Smooth muscle cell (in vitro differentiated cells): Measurements from ENCODE around the gene HOXB3. TPM values are rescaled to one million over a fixed set of nuclear protein-coding genes. Genes with fewer than 3 reads are reported as not detected.

Source experiments
- DNase-seq: peaks from one replicate; lab custom pipeline; 2025; ENCODE audit not compliant: unreplicated experiment; lab: John Stamatoyannopoulos, UW
- H2AFZ ChIP-seq: fragments of 200-600 bp; sonication (generic); 2 replicates; pipeline ENCODE4 v1.6.0; 2016; ENCODE audit warnings: antibody characterized with exemption, low read depth, mild to moderate bottlenecking
- H3F3A ChIP-seq: fragments of 200-600 bp; sonication (generic); 2 replicates; pipeline ENCODE4 v1.6.0; 2017; ENCODE audit warnings: antibody characterized with exemption, low read depth
- H3K27ac ChIP-seq: fragments of 200-600 bp; sonication (generic); 2 replicates; pipeline ENCODE4 v1.5.1; 2016; ENCODE audit warnings: low read depth, mild to moderate bottlenecking
- H3K27me3 ChIP-seq: fragments of 200-600 bp; sonication (generic); 2 replicates; pipeline ENCODE4 v1.6.1; 2016; ENCODE audit warnings: low read depth, mild to moderate bottlenecking
- H3K36me3 ChIP-seq: fragments of 200-600 bp; sonication (generic); 2 replicates; pipeline ENCODE4 v1.5.1; 2016; ENCODE audit warnings: low read depth
- H3K4me1 ChIP-seq: fragments of 200-600 bp; sonication (generic); 2 replicates; pipeline ENCODE4 v1.5.1; 2016; ENCODE audit warnings: low read depth
- H3K4me2 ChIP-seq: fragments of 200-600 bp; sonication (generic); 2 replicates; pipeline ENCODE4 v1.6.0; 2016; ENCODE audit warnings: mild to moderate bottlenecking
- H3K4me3 ChIP-seq: fragments of 200-600 bp; sonication (generic); 2 replicates; pipeline ENCODE4 v1.5.1; 2016; ENCODE audit warnings: mild to moderate bottlenecking
- H3K79me2 ChIP-seq: fragments of 200-600 bp; sonication (generic); 2 replicates; pipeline ENCODE4 v1.6.0; 2016; ENCODE audit warnings: low read depth, mild to moderate bottlenecking
- H3K9ac ChIP-seq: fragments of 200-600 bp; sonication (generic); 2 replicates; pipeline ENCODE4 v1.6.0; 2016; ENCODE audit warnings: low read depth
- H3K9me3 ChIP-seq: fragments of 200-600 bp; sonication (generic); replicated peaks from 2 replicates; pipeline ENCODE4 v1.5.1; 2016; ENCODE audit warnings: low read depth
- H4K20me1 ChIP-seq: fragments of 200-600 bp; sonication (generic); 2 replicates; pipeline ENCODE4 v1.6.0; 2016; ENCODE audit warnings: low read depth
- CTCF ChIP-seq: fragments of 200-600 bp; sonication (generic); IDR thresholded peaks from 2 replicates; pipeline ENCODE4 v1.5.1; 2017; ENCODE audit warnings: borderline replicate concordance, mild to moderate bottlenecking, antibody characterized with exemption; ENCODE audit not compliant: insufficient read depth, poor library complexity, severe bottlenecking
- WGBS: methylation state at CpG from one replicate; pipeline ENCODE4 v1.1.7; 2016; ENCODE audit warnings: low lambda C conversion rate; 5-methylcytosine and 5-hydroxymethylcytosine counted together
- polyA plus RNA-seq: library from polyadenylated mRNA; unstranded; fragments of >200 nt; fragmentation: Nextera tagmentation; extraction: Ambion mirVana; gene quantifications from 2 replicates; pipeline ENCODE4 v1.2.1, GENCODE V29; 2016
- total RNA-seq: library from RNA; depleted of rRNA; stranded (reverse); fragments of >200 nt; gene quantifications from 2 replicates; pipeline ENCODE4 v1.2.3, GENCODE V29; 2014

The HOXB3 gene
- total and polyA plus RNA-seq, 2 experiments from 2014 or later: 2.8 to 5.1 TPM

- H3K9me3 ChIP-seq: no peaks in the 10 kb centered on the region
- no peak overlapping the region for H2AFZ ChIP-seq
- WGBS: 87% methylated on average over 7 of the region's 7 CpGs
- peaks cover 30% of the 10 kb centered on the region for H3F3A ChIP-seq
- H3K9ac ChIP-seq: no peak overlapping the region
- TF ChIP-seq CTCF: no peak
- H3K27me3 ChIP-seq: peaks cover 60% of the 10 kb centered on the region
- H3K79me2 ChIP-seq: peaks cover 13% of the 10 kb centered on the region
- no peak overlapping the region for H3K4me3 ChIP-seq
- DNase-seq: no peak
- no peak overlapping the region for H3K27ac ChIP-seq
- peak overlapping the region; percentile 84 for H3K4me2 ChIP-seq
- no peaks in the 10 kb centered on the region for H3K4me1 ChIP-seq
- H3K36me3 ChIP-seq: no peaks in the 10 kb centered on the region
- peaks cover 28% of the 10 kb centered on the region for H4K20me1 ChIP-seq
Observed at GRCh38 chr17:48632579-48633265, 42.7 kb upstream of the HOXB3 start.

- peaks cover 13% of the 10 kb centered on the region for H3K79me2 ChIP-seq
- TF ChIP-seq CTCF: no peak
- no peak overlapping the region for H3K27ac ChIP-seq
- no peak overlapping the region for H3K4me2 ChIP-seq
- H2AFZ ChIP-seq: no peak overlapping the region
- peaks cover 22% of the 10 kb centered on the region for H3F3A ChIP-seq
- H4K20me1 ChIP-seq: peaks cover 22% of the 10 kb centered on the region
- no peaks in the 10 kb centered on the region for H3K9me3 ChIP-seq
- no peak overlapping the region for H3K4me3 ChIP-seq
- H3K4me1 ChIP-seq: no peaks in the 10 kb centered on the region
- DNase-seq: no peak
- WGBS: 63% methylated on average over 7 of the region's 7 CpGs
- no peaks in the 10 kb centered on the region for H3K36me3 ChIP-seq
- H3K9ac ChIP-seq: no peak overlapping the region
- peaks cover 68% of the 10 kb centered on the region for H3K27me3 ChIP-seq
Observed at GRCh38 chr17:48631693-48632578, 41.9 kb upstream of the HOXB3 start.

GRCh38 chr17:48630925-48631692 is 41.1 kb upstream of the HOXB3 start:
- Histone ChIP-seq H3K9me3 (no peaks in the 10 kb centered on the region), H2AFZ (no peak overlapping the region), H3K9ac (no peak overlapping the region), H3K4me1 (no peaks in the 10 kb centered on the region), H3K4me2 (no peak overlapping the region), H3K79me2 (peaks cover 13% of the 10 kb centered on the region), H3K27me3 (peaks cover 72% of the 10 kb centered on the region), H3F3A (peaks cover 18% of the 10 kb centered on the region), H3K27ac (no peak overlapping the region), H4K20me1 (peaks cover 22% of the 10 kb centered on the region), H3K4me3 (no peak overlapping the region), H3K36me3 (no peaks in the 10 kb centered on the region)
- no peak for DNase-seq
- TF ChIP-seq CTCF: no peak
- WGBS: 55% methylated on average over 15 of the region's 15 CpGs
